Brain microvascular endothelial cell (primary cell): ENCODE measurements around the gene MBNL1.

Experiments
- DNase-seq: peaks from one replicate; pipeline ENCODE4 v3.0.0-alpha.2; 2020
- H3K27ac ChIP-seq: fragments of 250-450 bp; sonication (Bioruptor Pico); 2 replicates; pipeline ENCODE4 v1.5.1; 2020; ENCODE audit warnings: mild to moderate bottlenecking, moderate library complexity
- H3K27me3 ChIP-seq: fragments of 250-450 bp; sonication (Bioruptor Pico); replicated peaks from 2 replicates; pipeline ENCODE4 v1.5.1; 2020; ENCODE audit warnings: mild to moderate bottlenecking
- H3K36me3 ChIP-seq: fragments of 250-450 bp; sonication (Bioruptor Pico); replicated peaks from 2 replicates; pipeline ENCODE4 v1.5.1; 2020; ENCODE audit warnings: mild to moderate bottlenecking
- H3K4me3 ChIP-seq: 2 replicates; pipeline ENCODE4 v1.5.1; 2011; ENCODE audit warnings: low read depth, mild to moderate bottlenecking, control low read depth, low read length, moderate library complexity
- in situ Hi-C: cut with HindIII; loops from 2 replicates; pipeline ENCODE4 v1.10.0; 2017; ENCODE audit warnings: low sequenced_read_pairs, low pct_ligation_motif_present
- TF ChIP-seq, protein P1 (sequence below): IDR thresholded peaks from 2 replicates; pipeline ENCODE4 v1.5.1; 2011; ENCODE audit warnings: low read depth, mild to moderate bottlenecking, moderate library complexity, low read length, control low read depth, inconsistent platforms; ENCODE audit errors: missing control alignments

Gene MBNL1

DNA sequence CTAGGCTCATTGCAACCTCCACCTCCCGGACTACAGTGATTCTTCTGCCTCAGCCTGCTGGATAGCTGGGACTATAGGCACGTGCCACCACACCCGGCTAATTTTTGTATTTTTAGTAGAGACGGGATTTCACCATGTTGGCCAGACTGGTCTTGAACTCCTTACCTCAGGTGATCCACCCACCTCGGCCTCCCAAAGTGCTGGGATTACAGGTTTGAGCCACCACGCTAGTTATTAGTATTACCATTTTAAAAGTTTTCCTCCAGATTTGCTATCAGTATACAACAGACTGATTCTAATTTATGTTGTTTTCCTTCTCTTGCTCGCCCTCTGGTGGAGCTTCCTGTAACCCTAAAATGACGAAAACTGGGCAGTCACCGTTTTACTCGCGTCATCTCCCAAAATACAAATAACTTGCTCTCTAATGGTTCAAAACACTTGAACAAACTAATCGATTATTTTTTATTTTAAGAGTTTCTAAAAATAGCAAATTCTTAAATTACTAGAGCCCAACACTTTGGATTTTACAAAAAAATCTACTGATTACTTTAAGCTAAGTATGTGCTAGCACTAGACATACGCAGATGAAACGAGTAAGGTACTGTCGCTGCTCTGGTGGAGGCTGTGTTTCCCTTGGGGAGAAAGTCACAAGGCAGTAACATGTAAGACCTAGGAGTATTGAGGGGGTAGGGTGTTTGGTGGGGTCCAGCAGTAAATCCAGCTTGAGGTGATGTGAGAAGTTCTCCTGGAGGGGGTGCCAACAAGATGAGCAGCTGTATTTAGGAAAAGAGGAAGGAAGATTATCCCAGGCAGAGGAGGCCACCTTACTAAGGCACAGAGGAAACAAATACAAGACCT, 203.3 kb downstream of the MBNL1 start:
- TF ChIP-seq, protein P1, sequence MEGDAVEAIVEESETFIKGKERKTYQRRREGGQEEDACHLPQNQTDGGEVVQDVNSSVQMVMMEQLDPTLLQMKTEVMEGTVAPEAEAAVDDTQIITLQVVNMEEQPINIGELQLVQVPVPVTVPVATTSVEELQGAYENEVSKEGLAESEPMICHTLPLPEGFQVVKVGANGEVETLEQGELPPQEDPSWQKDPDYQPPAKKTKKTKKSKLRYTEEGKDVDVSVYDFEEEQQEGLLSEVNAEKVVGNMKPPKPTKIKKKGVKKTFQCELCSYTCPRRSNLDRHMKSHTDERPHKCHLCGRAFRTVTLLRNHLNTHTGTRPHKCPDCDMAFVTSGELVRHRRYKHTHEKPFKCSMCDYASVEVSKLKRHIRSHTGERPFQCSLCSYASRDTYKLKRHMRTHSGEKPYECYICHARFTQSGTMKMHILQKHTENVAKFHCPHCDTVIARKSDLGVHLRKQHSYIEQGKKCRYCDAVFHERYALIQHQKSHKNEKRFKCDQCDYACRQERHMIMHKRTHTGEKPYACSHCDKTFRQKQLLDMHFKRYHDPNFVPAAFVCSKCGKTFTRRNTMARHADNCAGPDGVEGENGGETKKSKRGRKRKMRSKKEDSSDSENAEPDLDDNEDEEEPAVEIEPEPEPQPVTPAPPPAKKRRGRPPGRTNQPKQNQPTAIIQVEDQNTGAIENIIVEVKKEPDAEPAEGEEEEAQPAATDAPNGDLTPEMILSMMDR, result peak; percentile 78
- H3K36me3 ChIP-seq, result no peaks in the 10 kb centered on the region
- DNase-seq, result peak; percentile 61
- H3K4me3 ChIP-seq, result peak overlapping the region; percentile 29
- in situ Hi-C loops, result no loop called here
- no peak overlapping the region for H3K27ac ChIP-seq
- H3K27me3 ChIP-seq, result no peaks in the 10 kb centered on the region

DNA sequence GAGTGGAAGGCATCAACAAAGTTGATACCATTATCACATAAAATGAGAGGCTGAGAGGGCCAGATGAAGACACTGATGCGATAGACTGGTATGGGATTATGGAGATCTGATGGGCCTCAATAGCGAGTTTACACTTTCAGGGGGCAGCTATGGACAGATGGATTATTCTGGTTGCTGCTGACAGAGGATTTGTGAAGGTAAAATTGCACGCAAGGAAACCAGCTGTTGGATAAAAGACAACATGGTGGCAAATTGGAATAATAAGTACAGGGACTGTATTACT, 203.9 kb downstream of the MBNL1 start:
- no peak for DNase-seq
- H3K36me3 ChIP-seq, result no peaks in the 10 kb centered on the region
- H3K27me3 ChIP-seq, result no peaks in the 10 kb centered on the region
- in situ Hi-C loops, result no loop called here
- TF ChIP-seq, protein P1, result no peak
- H3K4me3 ChIP-seq, result no peak overlapping the region
- H3K27ac ChIP-seq, result no peak overlapping the region

DNA sequence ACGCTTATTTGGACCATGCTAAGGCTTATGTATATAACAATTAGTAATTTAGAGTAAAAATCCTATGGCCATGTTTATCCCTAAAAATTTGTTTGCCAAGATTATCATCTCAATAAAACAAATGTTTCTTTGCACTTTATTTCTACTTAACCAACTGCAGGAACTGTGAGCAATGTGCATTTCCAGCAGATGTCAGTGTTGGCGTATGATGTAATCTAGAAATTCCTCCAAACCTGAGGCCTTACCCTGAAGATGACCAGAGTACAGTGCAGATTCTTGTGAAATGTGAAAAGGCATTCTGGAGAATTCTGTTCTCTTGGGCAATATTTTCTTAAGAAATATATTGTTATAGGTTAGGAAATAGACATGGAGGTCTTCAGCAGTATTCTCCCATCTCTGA, 205.9 kb downstream of the MBNL1 start:
- Histone ChIP-seq H3K27ac (no peak overlapping the region), H3K36me3 (no peaks in the 10 kb centered on the region), H3K4me3 (no peak overlapping the region), H3K27me3 (no peaks in the 10 kb centered on the region)
- TF ChIP-seq, protein P1, result peak; percentile 71
- DNase-seq, result peak; percentile 76
- in situ Hi-C loops, result no loop called here

DNA sequence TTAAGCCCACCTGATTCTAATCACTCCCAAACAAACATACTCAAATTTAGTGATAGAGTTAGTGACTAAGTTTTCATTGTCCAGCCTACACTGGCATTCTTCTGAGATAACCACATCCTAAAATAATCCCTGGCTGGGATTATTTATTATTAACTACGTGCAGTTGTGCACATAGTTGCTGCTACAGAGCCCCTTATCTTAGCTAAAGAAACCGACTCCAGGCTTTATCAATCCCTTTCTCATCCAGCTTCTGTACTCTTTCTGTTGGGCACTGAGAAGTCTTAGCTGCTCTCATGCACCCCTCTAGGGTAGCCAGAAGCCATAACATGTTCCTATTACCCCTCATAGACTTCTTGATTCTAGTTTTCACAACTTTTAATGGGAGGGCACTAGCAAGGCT, 208.7 kb downstream of the MBNL1 start:
- Histone ChIP-seq H3K27me3 (no peaks in the 10 kb centered on the region), H3K36me3 (no peaks in the 10 kb centered on the region), H3K27ac (no peak overlapping the region), H3K4me3 (no peak overlapping the region)
- TF ChIP-seq, protein P1, result no peak
- no peak for DNase-seq
- in situ Hi-C loops, result no loop called here

DNA sequence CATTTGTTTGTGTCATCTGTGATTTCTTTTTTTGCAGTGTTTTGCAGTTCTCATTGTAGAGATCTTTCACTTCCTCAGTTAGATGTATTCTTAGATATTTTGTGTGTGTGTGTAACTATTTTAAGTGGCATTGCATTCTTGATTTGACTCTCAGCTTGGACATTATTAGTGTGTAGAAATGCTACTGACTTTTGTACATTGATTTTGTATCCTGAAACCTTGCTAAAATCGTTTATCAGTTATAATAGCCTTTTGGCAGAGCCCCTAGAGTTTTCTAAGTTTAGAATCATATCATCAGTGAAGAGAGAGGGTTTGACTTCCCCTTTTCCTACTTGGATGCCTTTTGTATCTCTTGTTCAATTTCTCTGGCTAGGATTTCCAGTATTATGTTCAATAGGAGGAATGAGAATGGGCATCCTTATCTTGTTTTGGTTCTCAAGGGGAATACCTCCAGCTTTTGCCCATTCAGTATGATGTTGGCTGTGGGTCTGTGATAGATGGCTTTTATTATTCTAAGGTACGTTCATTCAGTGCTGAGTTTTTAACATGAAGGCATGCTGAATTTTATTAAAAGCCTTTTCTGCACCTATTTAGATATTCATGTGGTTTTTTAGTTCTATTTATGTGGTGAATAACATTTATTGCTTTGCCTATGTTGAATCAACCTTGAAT, 211.7 kb downstream of the MBNL1 start:
- Histone ChIP-seq H3K27me3 (no peaks in the 10 kb centered on the region), H3K36me3 (no peaks in the 10 kb centered on the region), H3K4me3 (no peak overlapping the region), H3K27ac (no peak overlapping the region)
- TF ChIP-seq, protein P1, result no peak
- DNase-seq, result no peak
- in situ Hi-C loops, result no loop called here
